ENCODE measurements around the gene CT45A7.
"Not testable (repeated sequence)": the region's sequence is repeated elsewhere in the genome, so short reads cannot be mapped to it uniquely, and the experiment has no call there.

The CT45A7 gene, protein sequence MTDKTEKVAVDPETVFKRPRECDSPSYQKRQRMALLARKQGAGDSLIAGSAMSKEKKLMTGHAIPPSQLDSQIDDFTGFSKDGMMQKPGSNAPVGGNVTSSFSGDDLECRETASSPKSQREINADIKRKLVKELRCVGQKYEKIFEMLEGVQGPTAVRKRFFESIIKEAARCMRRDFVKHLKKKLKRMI

DNA sequence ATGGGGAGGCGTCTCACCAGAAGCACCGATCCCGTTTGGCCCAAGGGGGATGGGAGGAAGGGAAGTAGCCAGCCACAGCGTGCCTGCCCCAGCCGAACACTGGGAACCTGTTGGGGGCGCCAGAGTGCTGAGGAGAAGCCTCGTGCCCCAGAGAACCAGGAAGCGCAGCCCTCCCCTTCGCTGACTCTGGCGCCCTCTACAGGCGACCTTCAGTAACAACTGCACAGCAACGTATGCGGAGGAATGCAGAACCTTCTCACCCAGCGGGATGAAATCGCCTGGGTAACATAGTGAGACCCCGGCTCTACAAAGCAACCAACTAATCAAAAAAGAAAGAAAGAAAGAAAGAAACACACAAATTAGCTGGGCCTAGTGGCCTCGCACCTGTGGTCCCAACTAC is at the start of gene CT45A7:
TSS of gene CT45A7 (minus strand) at position 101 of the 400 bp plus-strand sequence. CDS start 3,747 bp downstream, outside the sequence.
- H3K27ac Mint-ChIP-seq; H3K4me1 Mint-ChIP-seq; ATAC-seq; DNase-seq; H3K9me3 Mint-ChIP-seq; H3K36me3 Mint-ChIP-seq (ENCODE audit: low read depth); H3K27me3 Mint-ChIP-seq; H3K4me3 Mint-ChIP-seq: not testable (repeated sequence)

DNA sequence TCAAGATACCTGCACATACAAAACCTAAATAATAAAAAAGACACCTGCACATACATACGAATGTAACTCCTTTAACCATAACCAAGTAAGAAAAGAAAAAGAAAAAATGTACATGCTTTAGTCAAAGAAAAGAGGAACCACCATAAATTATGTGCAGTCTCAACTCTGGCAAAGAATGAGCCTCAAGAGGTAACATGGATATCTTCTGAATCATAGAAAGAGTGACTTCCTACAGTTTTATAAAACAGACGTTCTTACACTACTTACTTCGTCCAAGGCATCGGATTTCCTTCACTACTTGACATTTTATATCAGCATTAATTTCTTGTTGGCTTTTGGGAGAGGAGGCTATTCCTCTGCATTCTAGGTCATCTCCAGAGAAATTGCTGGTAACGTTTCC is 45.7 kb upstream of the CT45A7 start:
- H3K27me3 Mint-ChIP-seq, H3K27ac Mint-ChIP-seq, H3K9me3 Mint-ChIP-seq: not testable (repeated sequence)

DNA sequence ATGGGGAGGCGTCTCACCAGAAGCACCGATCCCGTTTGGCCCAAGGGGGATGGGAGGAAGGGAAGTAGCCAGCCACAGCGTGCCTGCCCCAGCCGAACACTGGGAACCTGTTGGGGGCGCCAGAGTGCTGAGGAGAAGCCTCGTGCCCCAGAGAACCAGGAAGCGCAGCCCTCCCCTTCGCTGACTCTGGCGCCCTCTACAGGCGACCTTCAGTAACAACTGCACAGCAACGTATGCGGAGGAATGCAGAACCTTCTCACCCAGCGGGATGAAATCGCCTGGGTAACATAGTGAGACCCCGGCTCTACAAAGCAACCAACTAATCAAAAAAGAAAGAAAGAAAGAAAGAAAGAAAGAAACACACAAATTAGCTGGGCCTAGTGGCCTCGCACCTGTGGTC is 34.6 kb upstream of the CT45A7 start, which contains the start of gene CT45A9:
TSS of gene CT45A9 (minus strand) at position 101 of the 400 bp plus-strand sequence. CDS start 3,751 bp downstream, outside the sequence.
- not testable (repeated sequence) for H3K4me1 Mint-ChIP-seq; H3K36me3 Mint-ChIP-seq (ENCODE audit: low read depth); H3K4me3 Mint-ChIP-seq; H3K27ac Mint-ChIP-seq; H3K27me3 Mint-ChIP-seq; ATAC-seq; DNase-seq; H3K9me3 Mint-ChIP-seq

More for the DNA sequence above, 45.7 kb upstream of the CT45A7 start:
- not testable (repeated sequence) for ATAC-seq; H3K36me3 Mint-ChIP-seq (ENCODE audit: low read depth); DNase-seq; H3K4me3 Mint-ChIP-seq; H3K4me1 Mint-ChIP-seq

DNA sequence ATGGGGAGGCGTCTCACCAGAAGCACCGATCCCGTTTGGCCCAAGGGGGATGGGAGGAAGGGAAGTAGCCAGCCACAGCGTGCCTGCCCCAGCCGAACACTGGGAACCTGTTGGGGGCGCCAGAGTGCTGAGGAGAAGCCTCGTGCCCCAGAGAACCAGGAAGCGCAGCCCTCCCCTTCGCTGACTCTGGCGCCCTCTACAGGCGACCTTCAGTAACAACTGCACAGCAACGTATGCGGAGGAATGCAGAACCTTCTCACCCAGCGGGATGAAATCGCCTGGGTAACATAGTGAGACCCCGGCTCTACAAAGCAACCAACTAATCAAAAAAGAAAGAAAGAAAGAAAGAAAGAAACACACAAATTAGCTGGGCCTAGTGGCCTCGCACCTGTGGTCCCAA is 17.4 kb upstream of the CT45A7 start, which contains the start of gene CT45A8:
TSS of gene CT45A8 (minus strand) at position 101 of the 400 bp plus-strand sequence. CDS start 3,755 bp downstream, outside the sequence.
- H3K36me3 Mint-ChIP-seq (ENCODE audit: low read depth); ATAC-seq; H3K4me3 Mint-ChIP-seq; H3K27ac Mint-ChIP-seq; H3K4me1 Mint-ChIP-seq; H3K9me3 Mint-ChIP-seq; H3K27me3 Mint-ChIP-seq; DNase-seq: not testable (repeated sequence)

DNA sequence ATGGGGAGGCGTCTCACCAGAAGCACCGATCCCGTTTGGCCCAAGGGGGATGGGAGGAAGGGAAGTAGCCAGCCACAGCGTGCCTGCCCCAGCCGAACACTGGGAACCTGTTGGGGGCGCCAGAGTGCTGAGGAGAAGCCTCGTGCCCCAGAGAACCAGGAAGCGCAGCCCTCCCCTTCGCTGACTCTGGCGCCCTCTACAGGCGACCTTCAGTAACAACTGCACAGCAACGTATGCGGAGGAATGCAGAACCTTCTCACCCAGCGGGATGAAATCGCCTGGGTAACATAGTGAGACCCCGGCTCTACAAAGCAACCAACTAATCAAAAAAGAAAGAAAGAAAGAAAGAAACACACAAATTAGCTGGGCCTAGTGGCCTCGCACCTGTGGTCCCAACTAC is 17.2 kb downstream of the CT45A7 start, which contains the start of gene CT45A2:
TSS of gene CT45A2 (minus strand) at position 101 of the 400 bp plus-strand sequence. CDS start 3,747 bp downstream, outside the sequence.
- H3K9me3 Mint-ChIP-seq; DNase-seq; H3K27ac Mint-ChIP-seq; H3K27me3 Mint-ChIP-seq; ATAC-seq; H3K4me3 Mint-ChIP-seq; H3K36me3 Mint-ChIP-seq (ENCODE audit: low read depth); H3K4me1 Mint-ChIP-seq: not testable (repeated sequence)

DNA sequence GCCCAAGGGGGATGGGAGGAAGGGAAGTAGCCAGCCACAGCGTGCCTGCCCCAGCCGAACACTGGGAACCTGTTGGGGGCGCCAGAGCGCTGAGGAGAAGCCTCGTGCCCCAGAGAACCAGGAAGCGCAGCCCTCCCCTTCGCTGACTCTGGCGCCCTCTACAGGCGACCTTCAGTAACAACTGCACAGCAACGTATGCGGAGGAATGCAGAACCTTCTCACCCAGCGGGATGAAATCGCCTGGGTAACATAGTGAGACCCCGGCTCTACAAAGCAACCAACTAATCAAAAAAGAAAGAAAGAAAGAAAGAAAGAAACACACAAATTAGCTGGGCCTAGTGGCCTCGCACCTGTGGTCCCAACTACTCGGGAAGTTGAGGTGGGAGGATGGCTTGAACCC is 34.4 kb downstream of the CT45A7 start, which contains the start of gene CT45A6:
TSS of gene CT45A6 (minus strand) at position 101 of the 400 bp plus-strand sequence. CDS start 3,794 bp downstream, outside the sequence.
- not testable (repeated sequence) for H3K27ac Mint-ChIP-seq; H3K9me3 Mint-ChIP-seq; H3K36me3 Mint-ChIP-seq (ENCODE audit: low read depth); ATAC-seq; H3K27me3 Mint-ChIP-seq; H3K4me1 Mint-ChIP-seq; H3K4me3 Mint-ChIP-seq; DNase-seq

DNA sequence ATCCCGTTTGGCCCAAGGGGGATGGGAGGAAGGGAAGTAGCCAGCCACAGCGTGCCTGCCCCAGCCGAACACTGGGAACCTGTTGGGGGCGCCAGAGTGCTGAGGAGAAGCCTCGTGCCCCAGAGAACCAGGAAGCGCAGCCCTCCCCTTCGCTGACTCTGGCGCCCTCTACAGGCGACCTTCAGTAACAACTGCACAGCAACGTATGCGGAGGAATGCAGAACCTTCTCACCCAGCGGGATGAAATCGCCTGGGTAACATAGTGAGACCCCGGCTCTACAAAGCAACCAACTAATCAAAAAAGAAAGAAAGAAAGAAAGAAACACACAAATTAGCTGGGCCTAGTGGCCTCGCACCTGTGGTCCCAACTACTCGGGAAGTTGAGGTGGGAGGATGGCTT is 51.7 kb downstream of the CT45A7 start, which contains the start of gene CT45A5:
TSS of gene CT45A5 (minus strand) at position 101 of the 400 bp plus-strand sequence. CDS start 3,774 bp downstream, outside the sequence.
- not testable (repeated sequence) for H3K27ac Mint-ChIP-seq; H3K9me3 Mint-ChIP-seq; DNase-seq; H3K4me3 Mint-ChIP-seq; H3K27me3 Mint-ChIP-seq; ATAC-seq; H3K4me1 Mint-ChIP-seq; H3K36me3 Mint-ChIP-seq (ENCODE audit: low read depth)

All from activated naive CD8-positive, alpha-beta T cell treated with anti-CD3 and anti-CD28 coated beads, Interleukin-2, amount 50 U/mL, for 24 hours (primary cell).